Measurements from ENCODE around the gene LHX2. TPM values are rescaled to one million over a fixed set of nuclear protein-coding genes. Genes with fewer than 3 reads are reported as not detected.

Gene LHX2
- total and polyA plus RNA-seq, 9 of the 15 experiments (the other 6 are each of a cell fraction or from before 2014, with no cell fraction given): 0.07 TPM; not detected in 8

DNA sequence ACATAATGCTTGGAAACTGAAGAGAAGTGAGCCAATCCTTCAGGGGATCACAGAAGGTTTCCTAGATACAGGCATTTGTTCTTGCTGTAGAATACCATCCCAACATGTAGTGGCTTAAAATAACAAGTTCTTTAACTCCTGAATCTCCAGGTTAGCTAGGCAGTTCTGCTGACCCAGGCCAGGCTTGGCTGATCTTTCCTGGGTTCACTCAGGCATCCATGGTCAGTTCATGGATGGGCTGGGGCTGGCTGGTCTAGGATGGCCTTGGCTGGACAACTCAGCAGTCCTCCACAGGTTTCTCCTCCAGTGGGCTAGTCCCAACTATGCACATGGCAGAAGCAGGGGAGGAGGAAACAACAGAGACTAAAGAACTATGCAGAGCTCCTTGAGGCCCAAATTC is 44.2 kb upstream of the LHX2 start:
- H2AFZ ChIP-seq (ENCODE audit: low read depth, low read length): no peak overlapping the region
- ChIA-PET CTCF (ENCODE audit: low intra/inter-chr PET ratio) (no interaction called here), POLR2A (no interaction called here)
- H3K9ac ChIP-seq (ENCODE audit: insufficient read depth in 1 of 2, low read depth in 2 of 2, low read length in 2 of 2): no peak overlapping the region
- H3K4me1 ChIP-seq (replicated peaks in 1 of 2; ENCODE audit: control insufficient read depth in 2 of 2, insufficient read depth in 2 of 2, low read length in 2 of 2): no peaks in the 10 kb centered on the region
- intact Hi-C loops (cut with micrococcal nuclease): no loop called here
- no peaks in the 10 kb centered on the region for H3K79me2 ChIP-seq (ENCODE audit: control insufficient read depth, insufficient read depth, low read length)
- H3K4me2 ChIP-seq (ENCODE audit: insufficient read depth, low read length): no peak overlapping the region
- in situ Hi-C loops (cut with MboI): no loop called here
- DNase-seq (ENCODE audit: extremely low read depth in 1 of 4, low spot score in 3 of 4): no peak
- H4K20me1 ChIP-seq (replicated peaks; ENCODE audit: control insufficient read depth, insufficient read depth, low read length): no peaks in the 10 kb centered on the region
- peaks cover 5% of the 10 kb centered on the region; the same call in 1 of the 2 replicates for H3K9me3 ChIP-seq (replicated peaks; ENCODE audit: control insufficient read depth, insufficient read depth, low read depth, low read length)
- H3K9me1 ChIP-seq (ENCODE audit: control insufficient read depth, insufficient read depth, low read length): no peaks in the 10 kb centered on the region
- no peak for FAIRE-seq
- no peaks in the 10 kb centered on the region for H3K36me3 ChIP-seq (ENCODE audit: control insufficient read depth, insufficient read depth, low read length)
- TF ChIP-seq TCFL5 (CRISPR knock-in tag; conservative IDR thresholded peaks at IDR 0.05) (no peak), ZNF282 (CRISPR knock-in tag; IDR thresholded peaks at IDR 0.05) (no peak), HDAC1 (IDR thresholded peaks at IDR 0.05) (no peak), NCOA4 (IDR thresholded peaks at IDR 0.05; ENCODE audit: partially characterized antibody) (no peak), MAFG (tag; conservative IDR thresholded peaks at IDR 0.05) (no peak), E2F3 (CRISPR knock-in tag; IDR thresholded peaks at IDR 0.05) (no peak)
- TF ChIP-seq, protein P1, sequence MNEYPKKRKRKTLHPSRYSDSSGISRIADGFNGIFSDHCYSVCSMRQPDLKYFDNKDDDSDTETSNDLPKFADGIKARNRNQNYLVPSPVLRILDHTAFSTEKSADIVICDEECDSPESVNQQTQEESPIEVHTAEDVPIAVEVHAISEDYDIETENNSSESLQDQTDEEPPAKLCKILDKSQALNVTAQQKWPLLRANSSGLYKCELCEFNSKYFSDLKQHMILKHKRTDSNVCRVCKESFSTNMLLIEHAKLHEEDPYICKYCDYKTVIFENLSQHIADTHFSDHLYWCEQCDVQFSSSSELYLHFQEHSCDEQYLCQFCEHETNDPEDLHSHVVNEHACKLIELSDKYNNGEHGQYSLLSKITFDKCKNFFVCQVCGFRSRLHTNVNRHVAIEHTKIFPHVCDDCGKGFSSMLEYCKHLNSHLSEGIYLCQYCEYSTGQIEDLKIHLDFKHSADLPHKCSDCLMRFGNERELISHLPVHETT (CRISPR knock-in tag; conservative IDR thresholded peaks at IDR 0.05 in 1 of 2, IDR thresholded peaks at IDR 0.05 in 1 of 2): no peak
- ATAC-seq: no peak
- no peak overlapping the region for H3K27ac ChIP-seq (ENCODE audit: extremely low read depth, low read depth, low read length)
- H3K4me3 ChIP-seq: no peak overlapping the region
- H3K27me3 ChIP-seq (ENCODE audit: control insufficient read depth in 2 of 2, insufficient read depth in 2 of 2, low read length in 2 of 2): peaks cover 19 to 51% of the 10 kb centered on the region in 2 experiments
- BruUV-seq (replicated peaks): no TSS peak
